Skeletal muscle satellite cell (primary cell): ENCODE measurements around the gene MTFR1L. TPM values are rescaled to one million over a fixed set of nuclear protein-coding genes. Genes with fewer than 3 reads are reported as not detected.

ENCODE experiments used
- small RNA-seq: library from RNA; depleted of rRNA; stranded (forward); fragments of <200 nt; gene quantifications from one replicate; pipeline ENCODE3, GENCODE V24; 2012

MTFR1L gene

Small RNAs within 50 kb of the gene (small RNA-seq; reads per million reads assigned to genes)
- gene RF00019 = not detected
